Fibroblast of lung (primary cell): ENCODE results near the gene CLC.

ENCODE experiments used
- CTCF ChIP-seq, 2 donors: IDR thresholded peaks in 1 of 2; conservative IDR thresholded peaks in 1 of 2; 1 replicate in 1 of 2; 2 replicates in 1 of 2; pipeline ENCODE4 v1.5.1; 2011 to 2012; ENCODE audit warnings: low read length in 2 of 2, control low read depth in 1 of 2, inconsistent platforms in 1 of 2, low read depth in 1 of 2, mild to moderate bottlenecking in 1 of 2
- EZH2 ChIP-seq: IDR thresholded peaks from 2 replicates; pipeline ENCODE4 v1.5.1; 2012; ENCODE audit warnings: low read length, control low read depth, mild to moderate bottlenecking; ENCODE audit errors: missing control alignments

GRCh38 chr19:39737891-39738290, at the start of gene CLC:
- TF ChIP-seq EZH2: no peak
- no peak for TF ChIP-seq CTCF (conservative IDR thresholded peaks at IDR 0.05 in 1 of 2, IDR thresholded peaks at IDR 0.05 in 1 of 2; ENCODE audit: low read depth in 1 of 2, low read length in 2 of 2)
